HCT116 (cell line): ENCODE data around the gene MED13L. TPM values are rescaled to one million over a fixed set of nuclear protein-coding genes. Genes with fewer than 3 reads are reported as not detected.

ENCODE experiments used
- ATAC-seq: fragments of 200-7000 bp; cut with Tn5 transposase; 2 replicates; pipeline ENCODE4 v1.9.1; 2020; ENCODE audit warnings: mild to moderate bottlenecking, moderate library complexity
- BruUV-seq: library from RNA; stranded (reverse); fragments of 400-500 nt; replicated peaks from 2 replicates; lab custom pipeline; 2021; lab: Mats Ljungman, UMichigan
- CTCF ChIA-PET: fragments of 300-600 bp; sonication (Branson Sonifier 250); formaldehyde crosslinking; loops from one replicate; lab custom pipeline; 2021; ENCODE audit warnings: antibody characterized with exemption; lab: Charles Lee
- POLR2A ChIA-PET: fragments of 300-600, 350-600 bp; sonication (Branson Sonifier 250); formaldehyde crosslinking; loops from one replicate; lab custom pipeline; 2021; ENCODE audit warnings: antibody characterized with exemption; lab: Charles Lee
- RAD21 ChIA-PET, 2 experiments: fragments of 300-600 bp; sonication (Branson Sonifier 250); formaldehyde crosslinking; loops; one replicate each; lab custom pipeline; 2023; ENCODE audit warnings: low total read pairs in 2 of 2; ENCODE audit not compliant: uncharacterized antibody in 2 of 2, unreplicated experiment in 2 of 2, low non-redundant PET in 1 of 2; lab: Charles Lee
- DNase-seq: peaks from one replicate; pipeline ENCODE4 v3.0.0-alpha.2; 2010; ENCODE audit warnings: low read depth, low spot score
- H2AFZ ChIP-seq: fragments of 200-600 bp; shearing (Covaris generic), sonication (generic); 2 replicates; pipeline ENCODE4 v1.6.1; 2017; ENCODE audit warnings: low read depth, mixed run types, mixed read lengths, antibody characterized with exemption, low read length; ENCODE audit not compliant: poor library complexity, severe bottlenecking
- H3K27ac ChIP-seq: 2 replicates; pipeline ENCODE4 v1.5.1; 2012; ENCODE audit warnings: low read depth, low read length
- H3K27me3 ChIP-seq: fragments of 200-600 bp; sonication (generic); 2 replicates; pipeline ENCODE4 v1.6.1; 2016; ENCODE audit warnings: mixed run types, low read length, mixed read lengths; ENCODE audit not compliant: insufficient read depth
- H3K36me3 ChIP-seq, 2 experiments: fragments of 200-500 bp in 1 of 2; fragments of 200-600 bp in 1 of 2; sonication (Bioruptor generic) in 1 of 2; sonication (generic) in 1 of 2; 2 replicates each; pipeline versions ENCODE4 v1.5.1 to v1.6.1; 2014 to 2016; ENCODE audit warnings: low read length in 2 of 2, inconsistent platforms in 1 of 2, mixed read lengths in 1 of 2, mixed run types in 1 of 2; ENCODE audit not compliant: insufficient read depth in 2 of 2, control insufficient read depth in 1 of 2
- H3K4me1 ChIP-seq, 2 experiments: fragments of 200-600 bp in 1 of 2; sonication (generic) in 1 of 2; 2 replicates each; pipeline versions ENCODE4 v1.5.1 to v1.6.1; 2012 to 2017; ENCODE audit warnings: low read length in 2 of 2, inconsistent platforms in 1 of 2, mild to moderate bottlenecking in 1 of 2, mixed read lengths in 1 of 2, mixed run types in 1 of 2, moderate library complexity in 1 of 2; ENCODE audit not compliant: insufficient read depth in 2 of 2, control insufficient read depth in 1 of 2
- H3K4me2 ChIP-seq: fragments of 200-600 bp; sonication (generic); 2 replicates; pipeline ENCODE4 v1.6.1; 2017; ENCODE audit warnings: mixed run types, low read length, mixed read lengths
- H3K4me3 ChIP-seq, 2 experiments: fragments of 200-600 bp in 1 of 2; sonication (generic) in 1 of 2; replicated peaks in 1 of 2; 2 replicates each; pipeline ENCODE4 v1.5.1; 2011 to 2016; ENCODE audit warnings: low read length in 2 of 2, control low read depth in 1 of 2, low read depth in 1 of 2, mild to moderate bottlenecking in 1 of 2, mixed read lengths in 1 of 2, mixed run types in 1 of 2
- H3K79me2 ChIP-seq: fragments of 200-600 bp; sonication (generic); 2 replicates; pipeline ENCODE4 v1.6.1; 2017; ENCODE audit warnings: mild to moderate bottlenecking, mixed run types, low read length, moderate library complexity, mixed read lengths; ENCODE audit not compliant: insufficient read depth
- H3K9ac ChIP-seq: fragments of 200-600 bp; sonication (generic); 2 replicates; pipeline ENCODE4 v1.6.1; 2016; ENCODE audit warnings: low read length, mixed read lengths
- H3K9me2 ChIP-seq: fragments of 200-600 bp; sonication (generic), shearing (Covaris generic); 2 replicates; pipeline ENCODE4 v1.6.1; 2017; ENCODE audit warnings: mixed run types, mild to moderate bottlenecking, moderate library complexity; ENCODE audit not compliant: insufficient read depth
- H3K9me3 ChIP-seq, 2 experiments: fragments of 200-500 bp in 1 of 2; fragments of 200-600 bp in 1 of 2; sonication (Bioruptor generic) in 1 of 2; sonication (generic) in 1 of 2; 2 replicates each; pipeline ENCODE4 v1.6.1; 2014 to 2017; ENCODE audit warnings: low read length in 2 of 2, mixed read lengths in 2 of 2, inconsistent platforms in 1 of 2, low read depth in 1 of 2, mild to moderate bottlenecking in 1 of 2, mixed run types in 1 of 2, moderate library complexity in 1 of 2; ENCODE audit not compliant: control insufficient read depth in 1 of 2, insufficient read depth in 1 of 2
- H4K20me1 ChIP-seq: fragments of 200-600 bp; sonication (generic), shearing (Covaris generic); 2 replicates; pipeline ENCODE4 v1.6.1; 2017; ENCODE audit warnings: mixed run types, mild to moderate bottlenecking, moderate library complexity; ENCODE audit not compliant: insufficient read depth
- ATF3 ChIP-seq: IDR thresholded peaks from 2 replicates; pipeline ENCODE4 v1.6.1; 2012
- CBX3 ChIP-seq: IDR thresholded peaks from 2 replicates; pipeline ENCODE4 v1.6.1; 2012; ENCODE audit warnings: low read depth
- CEBPB ChIP-seq: IDR thresholded peaks from 2 replicates; pipeline ENCODE4 v1.6.1; 2012; ENCODE audit warnings: low read depth
- EGR1 ChIP-seq: IDR thresholded peaks from 2 replicates; pipeline ENCODE4 v1.6.1; 2012; ENCODE audit warnings: low read depth
- ELF1 ChIP-seq: IDR thresholded peaks from 2 replicates; pipeline ENCODE4 v1.6.1; 2012; ENCODE audit warnings: low read depth, borderline replicate concordance
- EZH2 ChIP-seq: fragments of 200-600 bp; sonication (generic); IDR thresholded peaks from 2 replicates; pipeline ENCODE4 v1.6.1; 2017; ENCODE audit warnings: antibody characterized with exemption, mixed run types
- JUND ChIP-seq: IDR thresholded peaks from 2 replicates; pipeline ENCODE4 v1.6.1; 2012
- MAX ChIP-seq: IDR thresholded peaks from 2 replicates; pipeline ENCODE4 v1.6.1; 2012
- POLR2A ChIP-seq: IDR thresholded peaks from 2 replicates; pipeline ENCODE4 v1.7.0; 2011; ENCODE audit warnings: borderline replicate concordance; ENCODE audit not compliant: insufficient read depth, insufficient read length; ENCODE audit errors: extremely low read depth
- POLR2AphosphoS5 ChIP-seq: IDR thresholded peaks from 2 replicates; pipeline ENCODE4 v1.6.1; 2011; ENCODE audit warnings: mild to moderate bottlenecking, low read depth, low read length, moderate library complexity
- RAD21 ChIP-seq: IDR thresholded peaks from 2 replicates; pipeline ENCODE4 v1.6.1; 2012; ENCODE audit warnings: low read depth, mild to moderate bottlenecking
- REST ChIP-seq: IDR thresholded peaks from 2 replicates; pipeline ENCODE4 v1.6.1; 2012; ENCODE audit warnings: low read depth
- SIN3A ChIP-seq: IDR thresholded peaks from 2 replicates; pipeline ENCODE4 v1.6.1; 2012; ENCODE audit warnings: low read depth
- SP1 ChIP-seq: IDR thresholded peaks from 2 replicates; pipeline ENCODE4 v1.6.1; 2012; ENCODE audit warnings: low read depth
- SRF ChIP-seq: IDR thresholded peaks from 2 replicates; pipeline ENCODE4 v1.6.1; 2012; ENCODE audit warnings: low read depth
- TCF7L2 ChIP-seq: IDR thresholded peaks from 2 replicates; pipeline ENCODE4 v1.7.0; 2011; ENCODE audit warnings: borderline replicate concordance, inconsistent platforms; ENCODE audit not compliant: insufficient read depth, insufficient read length; ENCODE audit errors: extremely low read depth
- ZBTB33 ChIP-seq: IDR thresholded peaks from 2 replicates; pipeline ENCODE4 v1.6.1; 2011; ENCODE audit warnings: mild to moderate bottlenecking, low read length, moderate library complexity; ENCODE audit not compliant: insufficient replicate concordance; ENCODE audit errors: extremely low read depth
- ZFX ChIP-seq: fragments of 450-650 bp; IDR thresholded peaks from 2 replicates; pipeline ENCODE4 v1.6.1; 2017
- ZNF274 ChIP-seq: fragments of 200-500 bp; sonication (Bioruptor generic); IDR thresholded peaks from 2 replicates; pipeline ENCODE4 v1.6.1; 2014; ENCODE audit warnings: mild to moderate bottlenecking, low read depth, low read length, inconsistent platforms
- intact Hi-C: fragments of 100-400 bp; cut with micrococcal nuclease; formaldehyde crosslinking; loops from 2 replicates; pipeline ENCODE4 v1.10.0; 2022
- total RNA-seq: library from RNA; stranded (reverse); gene quantifications from one replicate; pipeline ENCODE4 v1.2.1, GENCODE V29; 2021; ENCODE audit not compliant: unreplicated experiment

Gene MED13L
- total RNA-seq, 1 experiment from 2014 or later, result 176 TPM

- TF ChIP-seq REST, result no peak
These were observed 210.9 kb downstream of the MED13L start (continued) for GRCh38 chr12:116066381-116067230.

GRCh38 chr12:116065606-116066005 is 211.9 kb downstream of the MED13L start:
- BruUV-seq, result no TSS peak
- no peaks in the 10 kb centered on the region for H3K9me3 ChIP-seq
- ChIA-PET CTCF (no interaction called here), POLR2A (no interaction called here), RAD21 (no interaction called here)
- no peak overlapping the region for H3K4me2 ChIP-seq
- H4K20me1 ChIP-seq, result peaks cover 38% of the 10 kb centered on the region
- H3K4me3 ChIP-seq, result no peak overlapping the region
- peaks cover 100% of the 10 kb centered on the region for H3K79me2 ChIP-seq
- intact Hi-C loops, result loop anchor here (5.0 to 10.0 kb wide), 2 partner anchors 539 to 632 kb away; no protein-coding TSS in a partner anchor
- H3K36me3 ChIP-seq, result no peaks in the 10 kb centered on the region
- no peak overlapping the region for H3K9ac ChIP-seq
- H3K4me1 ChIP-seq, result peaks cover 2 to 7% of the 10 kb centered on the region in 2 experiments; a peak in 2 of 4 replicates
- no peak for DNase-seq
- TF ChIP-seq EGR1 (no peak), EZH2 (no peak), ZNF274 (no peak), RAD21 (no peak), ATF3 (no peak), POLR2A (no peak), SIN3A (no peak), ELF1 (no peak), CBX3 (no peak), SP1 (no peak), TCF7L2 (no peak), JUND (no peak), ZFX (no peak), POLR2AphosphoS5 (no peak), CEBPB (no peak), SRF (no peak), ZBTB33 (no peak), MAX (no peak)
- H3K9me2 ChIP-seq, result no peaks in the 10 kb centered on the region
- H3K27me3 ChIP-seq, result no peaks in the 10 kb centered on the region
- no peak for ATAC-seq
- H3K27ac ChIP-seq, result no peak overlapping the region
- no peak overlapping the region for H2AFZ ChIP-seq
